GM23338 (cell line): ENCODE data around the gene MORC3. TPM values are rescaled to one million over a fixed set of nuclear protein-coding genes. Genes with fewer than 3 reads are reported as not detected.
"Not testable (repeated sequence)": the region's sequence is repeated elsewhere in the genome, so short reads cannot be mapped to it uniquely, and the experiment has no call there.

Experiments
- ATAC-seq: fragments of 200-7000 bp; cut with Tn5 transposase; 3 replicates; pipeline ENCODE4 v1.9.1; 2020
- DNase-seq: peaks from one replicate; pipeline ENCODE4 v3.0.0-alpha.2; 2015; ENCODE audit warnings: low spot score
- H2AFZ ChIP-seq: fragments of 200-600 bp; sonication (generic); 2 replicates; pipeline ENCODE4 v1.8.0; 2016; ENCODE audit warnings: antibody characterized with exemption, mild to moderate bottlenecking, moderate library complexity
- H3F3A ChIP-seq: fragments of 200-600 bp; sonication (generic); replicated peaks from 2 replicates; pipeline ENCODE4 v1.8.0; 2017; ENCODE audit warnings: antibody characterized with exemption, mixed run types, low read depth
- H3K27ac ChIP-seq: fragments of 200-600 bp; sonication (generic); 2 replicates; pipeline ENCODE4 v1.6.1; 2016; ENCODE audit warnings: low read depth
- H3K27me3 ChIP-seq: fragments of 200-600 bp; sonication (generic); 2 replicates; pipeline ENCODE4 v1.8.0; 2016; ENCODE audit warnings: mild to moderate bottlenecking, mixed run types, moderate library complexity; ENCODE audit not compliant: insufficient read depth
- H3K36me3 ChIP-seq: fragments of 200-600 bp; sonication (generic); 2 replicates; pipeline ENCODE4 v1.8.0; 2016; ENCODE audit warnings: mild to moderate bottlenecking; ENCODE audit not compliant: insufficient read depth
- H3K4me1 ChIP-seq: fragments of 200-600 bp; sonication (generic); 2 replicates; pipeline ENCODE4 v1.8.0; 2016; ENCODE audit warnings: mild to moderate bottlenecking, moderate library complexity; ENCODE audit not compliant: insufficient read depth
- H3K4me2 ChIP-seq: fragments of 200-600 bp; sonication (generic); 2 replicates; pipeline ENCODE4 v1.7.1; 2017; ENCODE audit warnings: mixed run types
- H3K4me3 ChIP-seq: fragments of 200-600 bp; sonication (generic); 2 replicates; pipeline ENCODE4 v1.6.1; 2016; ENCODE audit warnings: mixed run types
- H3K79me2 ChIP-seq: fragments of 200-600 bp; sonication (generic); replicated peaks from 2 replicates; pipeline ENCODE4 v1.8.0; 2017; ENCODE audit warnings: mild to moderate bottlenecking; ENCODE audit not compliant: insufficient read depth
- H3K9me2 ChIP-seq: fragments of 200-600 bp; sonication (generic); 2 replicates; pipeline ENCODE4 v1.8.0; 2017; ENCODE audit not compliant: insufficient read depth
- H4K20me1 ChIP-seq: fragments of 200-600 bp; sonication (generic); replicated peaks from 2 replicates; pipeline ENCODE4 v1.8.0; 2017; ENCODE audit warnings: mild to moderate bottlenecking; ENCODE audit not compliant: insufficient read depth
- H3K27ac Mint-ChIP-seq: 2 replicates; pipeline ENCODE4 v1.8.0; 2020; ENCODE audit warnings: inconsistent platforms, mild to moderate bottlenecking, moderate library complexity, mixed read lengths
- H3K27me3 Mint-ChIP-seq: 3 replicates; pipeline ENCODE4 v1.8.0; 2022; ENCODE audit warnings: low read depth, mild to moderate bottlenecking, moderate library complexity, mixed read lengths, inconsistent platforms; ENCODE audit not compliant: insufficient read depth, poor library complexity
- H3K36me3 Mint-ChIP-seq: 3 replicates; pipeline ENCODE4 v1.8.0; 2021; ENCODE audit warnings: low read depth, mild to moderate bottlenecking, inconsistent platforms, moderate library complexity, mixed read lengths
- H3K4me1 Mint-ChIP-seq: 3 replicates; pipeline ENCODE4 v1.8.0; 2020; ENCODE audit warnings: mild to moderate bottlenecking, inconsistent platforms, mixed read lengths
- H3K4me3 Mint-ChIP-seq: 3 replicates; pipeline ENCODE4 v1.8.0; 2021; ENCODE audit warnings: moderate library complexity, mild to moderate bottlenecking, inconsistent platforms, mixed read lengths
- H3K9me3 Mint-ChIP-seq: 3 replicates; pipeline ENCODE4 v1.8.0; 2020; ENCODE audit warnings: moderate library complexity, mild to moderate bottlenecking, inconsistent platforms, mixed read lengths
- EZH2phosphoT487 ChIP-seq: fragments of 200-600 bp; sonication (generic); IDR thresholded peaks from one replicate; pipeline ENCODE4 v1.8.1; 2018; ENCODE audit warnings: antibody characterized with exemption; ENCODE audit not compliant: unreplicated experiment
- NANOG ChIP-seq: IDR thresholded peaks from 2 replicates; pipeline ENCODE4 v1.6.1; 2016; ENCODE audit warnings: antibody characterized with exemption, borderline replicate concordance
- POLR2AphosphoS5 ChIP-seq: IDR thresholded peaks from 2 replicates; pipeline ENCODE4 v1.6.1; 2016; ENCODE audit warnings: antibody characterized with exemption, low read depth
- ZNF114 ChIP-seq: fragments of 250-450 bp; sonication (Bioruptor Pico); IDR thresholded peaks from 2 replicates; pipeline ENCODE4 v1.5.0; 2020; ENCODE audit warnings: mild to moderate bottlenecking, moderate library complexity
- polyA plus RNA-seq: library from polyadenylated mRNA; unstranded; fragments of >200 nt; fragmentation: Nextera tagmentation; extraction: Ambion mirVana; gene quantifications from 2 replicates; pipeline ENCODE4 v1.2.1, GENCODE V29; 2016
- total RNA-seq: library from RNA; depleted of rRNA; stranded (reverse); fragments of >200 nt; shearing (Covaris generic); gene quantifications from 2 replicates; pipeline ENCODE4 v1.2.3, GENCODE V29; 2014
- TF ChIP-seq, protein P1 (sequence below): IDR thresholded peaks from one replicate; pipeline ENCODE4 v1.6.1; 2018; ENCODE audit warnings: antibody characterized with exemption; ENCODE audit not compliant: unreplicated experiment
- TF ChIP-seq, protein P2 (sequence below): fragments of 250-450 bp; sonication (Bioruptor Pico); IDR thresholded peaks from 2 replicates; pipeline ENCODE4 v1.5.0; 2020; ENCODE audit warnings: mild to moderate bottlenecking, moderate library complexity
- TF ChIP-seq, protein P3 (sequence below), 2 experiments: fragments of 200-600 bp in 1 of 2; sonication (generic) in 1 of 2; conservative IDR thresholded peaks; 2 replicates each; pipeline versions ENCODE4 v1.5.1 to v1.6.1; 2016 to 2017; ENCODE audit warnings: antibody characterized with exemption in 2 of 2, low read depth in 2 of 2, mild to moderate bottlenecking in 2 of 2, moderate library complexity in 1 of 2

MORC3 gene
- total and polyA plus RNA-seq, 2 experiments from 2014 or later = 11.5 to 25.4 TPM

DNA sequence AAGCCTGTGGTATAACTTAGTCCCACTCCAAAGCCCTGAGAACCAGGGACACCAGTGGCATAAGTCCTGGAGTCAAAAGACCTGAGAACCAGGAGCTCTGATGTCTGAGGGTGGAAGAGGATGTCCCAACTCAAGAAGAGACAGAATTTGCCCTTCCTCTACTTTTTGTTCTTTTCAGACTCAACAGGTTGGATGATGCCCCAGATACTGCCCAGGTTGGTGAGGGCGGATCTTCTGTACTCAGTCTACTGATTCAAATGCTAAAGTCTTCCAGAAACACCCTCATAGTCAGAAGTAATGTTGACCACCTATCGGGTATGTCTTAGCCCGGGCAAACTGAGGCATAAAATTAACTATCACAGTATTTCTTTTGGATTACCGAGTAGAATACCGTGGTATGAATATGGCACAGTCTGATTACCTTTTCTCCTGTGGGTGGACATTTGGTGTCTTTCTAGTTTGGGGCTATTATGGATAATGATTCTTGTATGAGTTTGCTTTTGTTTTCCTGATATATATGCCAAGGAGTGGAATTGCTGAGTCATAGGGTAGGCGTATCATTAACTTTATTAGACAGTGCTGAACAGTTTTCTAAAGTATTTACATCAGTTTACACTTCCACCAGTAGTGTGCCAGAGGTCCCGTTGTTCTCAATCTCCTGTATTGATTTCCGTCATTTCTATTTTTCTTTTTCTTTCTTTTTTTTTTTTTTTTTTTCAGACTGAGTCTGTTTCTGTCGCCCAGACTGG is 62.0 kb downstream of the MORC3 start:
- Histone ChIP-seq H4K20me1 (no peaks in the 10 kb centered on the region), H3K27ac (no peak overlapping the region), H3F3A (peaks cover 10% of the 10 kb centered on the region), H3K36me3 (peaks cover 10% of the 10 kb centered on the region; the same call in 1 of the 2 replicates), H3K4me1 (peaks cover 11% of the 10 kb centered on the region; the same call in 1 of the 2 replicates), H3K4me2 (no peak overlapping the region), H3K27me3 (no peaks in the 10 kb centered on the region), H3K79me2 (no peaks in the 10 kb centered on the region), H3K4me3 (no peak overlapping the region), H3K9me2 (peaks cover 4% of the 10 kb centered on the region), H2AFZ (no peak overlapping the region)
- no peak for ATAC-seq
- peak overlapping the region; percentile 46; the same call in 1 of the 2 replicates for H3K27ac Mint-ChIP-seq
- no peak overlapping the region for H3K4me3 Mint-ChIP-seq
- TF ChIP-seq POLR2AphosphoS5 = no peak
- TF ChIP-seq, protein P1, sequence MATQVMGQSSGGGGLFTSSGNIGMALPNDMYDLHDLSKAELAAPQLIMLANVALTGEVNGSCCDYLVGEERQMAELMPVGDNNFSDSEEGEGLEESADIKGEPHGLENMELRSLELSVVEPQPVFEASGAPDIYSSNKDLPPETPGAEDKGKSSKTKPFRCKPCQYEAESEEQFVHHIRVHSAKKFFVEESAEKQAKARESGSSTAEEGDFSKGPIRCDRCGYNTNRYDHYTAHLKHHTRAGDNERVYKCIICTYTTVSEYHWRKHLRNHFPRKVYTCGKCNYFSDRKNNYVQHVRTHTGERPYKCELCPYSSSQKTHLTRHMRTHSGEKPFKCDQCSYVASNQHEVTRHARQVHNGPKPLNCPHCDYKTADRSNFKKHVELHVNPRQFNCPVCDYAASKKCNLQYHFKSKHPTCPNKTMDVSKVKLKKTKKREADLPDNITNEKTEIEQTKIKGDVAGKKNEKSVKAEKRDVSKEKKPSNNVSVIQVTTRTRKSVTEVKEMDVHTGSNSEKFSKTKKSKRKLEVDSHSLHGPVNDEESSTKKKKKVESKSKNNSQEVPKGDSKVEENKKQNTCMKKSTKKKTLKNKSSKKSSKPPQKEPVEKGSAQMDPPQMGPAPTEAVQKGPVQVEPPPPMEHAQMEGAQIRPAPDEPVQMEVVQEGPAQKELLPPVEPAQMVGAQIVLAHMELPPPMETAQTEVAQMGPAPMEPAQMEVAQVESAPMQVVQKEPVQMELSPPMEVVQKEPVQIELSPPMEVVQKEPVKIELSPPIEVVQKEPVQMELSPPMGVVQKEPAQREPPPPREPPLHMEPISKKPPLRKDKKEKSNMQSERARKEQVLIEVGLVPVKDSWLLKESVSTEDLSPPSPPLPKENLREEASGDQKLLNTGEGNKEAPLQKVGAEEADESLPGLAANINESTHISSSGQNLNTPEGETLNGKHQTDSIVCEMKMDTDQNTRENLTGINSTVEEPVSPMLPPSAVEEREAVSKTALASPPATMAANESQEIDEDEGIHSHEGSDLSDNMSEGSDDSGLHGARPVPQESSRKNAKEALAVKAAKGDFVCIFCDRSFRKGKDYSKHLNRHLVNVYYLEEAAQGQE = no peak
- TF ChIP-seq EZH2phosphoT487 = no peak
- TF ChIP-seq, protein P2, sequence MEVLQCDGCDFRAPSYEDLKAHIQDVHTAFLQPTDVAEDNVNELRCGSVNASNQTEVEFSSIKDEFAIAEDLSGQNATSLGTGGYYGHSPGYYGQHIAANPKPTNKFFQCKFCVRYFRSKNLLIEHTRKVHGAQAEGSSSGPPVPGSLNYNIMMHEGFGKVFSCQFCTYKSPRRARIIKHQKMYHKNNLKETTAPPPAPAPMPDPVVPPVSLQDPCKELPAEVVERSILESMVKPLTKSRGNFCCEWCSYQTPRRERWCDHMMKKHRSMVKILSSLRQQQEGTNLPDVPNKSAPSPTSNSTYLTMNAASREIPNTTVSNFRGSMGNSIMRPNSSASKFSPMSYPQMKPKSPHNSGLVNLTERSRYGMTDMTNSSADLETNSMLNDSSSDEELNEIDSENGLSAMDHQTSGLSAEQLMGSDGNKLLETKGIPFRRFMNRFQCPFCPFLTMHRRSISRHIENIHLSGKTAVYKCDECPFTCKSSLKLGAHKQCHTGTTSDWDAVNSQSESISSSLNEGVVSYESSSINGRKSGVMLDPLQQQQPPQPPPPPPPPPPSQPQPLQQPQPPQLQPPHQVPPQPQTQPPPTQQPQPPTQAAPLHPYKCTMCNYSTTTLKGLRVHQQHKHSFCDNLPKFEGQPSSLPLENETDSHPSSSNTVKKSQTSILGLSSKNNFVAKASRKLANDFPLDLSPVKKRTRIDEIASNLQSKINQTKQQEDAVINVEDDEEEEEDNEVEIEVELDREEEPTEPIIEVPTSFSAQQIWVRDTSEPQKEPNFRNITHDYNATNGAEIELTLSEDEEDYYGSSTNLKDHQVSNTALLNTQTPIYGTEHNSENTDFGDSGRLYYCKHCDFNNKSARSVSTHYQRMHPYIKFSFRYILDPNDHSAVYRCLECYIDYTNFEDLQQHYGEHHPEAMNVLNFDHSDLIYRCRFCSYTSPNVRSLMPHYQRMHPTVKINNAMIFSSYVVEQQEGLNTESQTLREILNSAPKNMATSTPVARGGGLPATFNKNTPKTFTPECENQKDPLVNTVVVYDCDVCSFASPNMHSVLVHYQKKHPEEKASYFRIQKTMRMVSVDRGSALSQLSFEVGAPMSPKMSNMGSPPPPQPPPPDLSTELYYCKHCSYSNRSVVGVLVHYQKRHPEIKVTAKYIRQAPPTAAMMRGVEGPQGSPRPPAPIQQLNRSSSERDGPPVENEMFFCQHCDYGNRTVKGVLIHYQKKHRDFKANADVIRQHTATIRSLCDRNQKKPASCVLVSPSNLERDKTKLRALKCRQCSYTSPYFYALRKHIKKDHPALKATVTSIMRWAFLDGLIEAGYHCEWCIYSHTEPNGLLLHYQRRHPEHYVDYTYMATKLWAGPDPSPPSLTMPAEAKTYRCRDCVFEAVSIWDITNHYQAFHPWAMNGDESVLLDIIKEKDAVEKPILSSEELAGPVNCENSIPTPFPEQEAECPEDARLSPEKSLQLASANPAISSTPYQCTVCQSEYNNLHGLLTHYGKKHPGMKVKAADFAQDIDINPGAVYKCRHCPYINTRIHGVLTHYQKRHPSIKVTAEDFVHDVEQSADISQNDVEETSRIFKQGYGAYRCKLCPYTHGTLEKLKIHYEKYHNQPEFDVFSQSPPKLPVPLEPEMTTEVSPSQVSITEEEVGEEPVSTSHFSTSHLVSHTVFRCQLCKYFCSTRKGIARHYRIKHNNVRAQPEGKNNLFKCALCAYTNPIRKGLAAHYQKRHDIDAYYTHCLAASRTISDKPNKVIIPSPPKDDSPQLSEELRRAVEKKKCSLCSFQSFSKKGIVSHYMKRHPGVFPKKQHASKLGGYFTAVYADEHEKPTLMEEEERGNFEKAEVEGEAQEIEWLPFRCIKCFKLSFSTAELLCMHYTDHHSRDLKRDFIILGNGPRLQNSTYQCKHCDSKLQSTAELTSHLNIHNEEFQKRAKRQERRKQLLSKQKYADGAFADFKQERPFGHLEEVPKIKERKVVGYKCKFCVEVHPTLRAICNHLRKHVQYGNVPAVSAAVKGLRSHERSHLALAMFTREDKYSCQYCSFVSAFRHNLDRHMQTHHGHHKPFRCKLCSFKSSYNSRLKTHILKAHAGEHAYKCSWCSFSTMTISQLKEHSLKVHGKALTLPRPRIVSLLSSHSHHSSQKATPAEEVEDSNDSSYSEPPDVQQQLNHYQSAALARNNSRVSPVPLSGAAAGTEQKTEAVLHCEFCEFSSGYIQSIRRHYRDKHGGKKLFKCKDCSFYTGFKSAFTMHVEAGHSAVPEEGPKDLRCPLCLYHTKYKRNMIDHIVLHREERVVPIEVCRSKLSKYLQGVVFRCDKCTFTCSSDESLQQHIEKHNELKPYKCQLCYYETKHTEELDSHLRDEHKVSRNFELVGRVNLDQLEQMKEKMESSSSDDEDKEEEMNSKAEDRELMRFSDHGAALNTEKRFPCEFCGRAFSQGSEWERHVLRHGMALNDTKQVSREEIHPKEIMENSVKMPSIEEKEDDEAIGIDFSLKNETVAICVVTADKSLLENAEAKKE (CRISPR knock-in tag) = no peak
- TF ChIP-seq ZNF114 (CRISPR knock-in tag) = no peak
- TF ChIP-seq, protein P3, sequence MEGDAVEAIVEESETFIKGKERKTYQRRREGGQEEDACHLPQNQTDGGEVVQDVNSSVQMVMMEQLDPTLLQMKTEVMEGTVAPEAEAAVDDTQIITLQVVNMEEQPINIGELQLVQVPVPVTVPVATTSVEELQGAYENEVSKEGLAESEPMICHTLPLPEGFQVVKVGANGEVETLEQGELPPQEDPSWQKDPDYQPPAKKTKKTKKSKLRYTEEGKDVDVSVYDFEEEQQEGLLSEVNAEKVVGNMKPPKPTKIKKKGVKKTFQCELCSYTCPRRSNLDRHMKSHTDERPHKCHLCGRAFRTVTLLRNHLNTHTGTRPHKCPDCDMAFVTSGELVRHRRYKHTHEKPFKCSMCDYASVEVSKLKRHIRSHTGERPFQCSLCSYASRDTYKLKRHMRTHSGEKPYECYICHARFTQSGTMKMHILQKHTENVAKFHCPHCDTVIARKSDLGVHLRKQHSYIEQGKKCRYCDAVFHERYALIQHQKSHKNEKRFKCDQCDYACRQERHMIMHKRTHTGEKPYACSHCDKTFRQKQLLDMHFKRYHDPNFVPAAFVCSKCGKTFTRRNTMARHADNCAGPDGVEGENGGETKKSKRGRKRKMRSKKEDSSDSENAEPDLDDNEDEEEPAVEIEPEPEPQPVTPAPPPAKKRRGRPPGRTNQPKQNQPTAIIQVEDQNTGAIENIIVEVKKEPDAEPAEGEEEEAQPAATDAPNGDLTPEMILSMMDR (conservative IDR thresholded peaks at IDR 0.05; ENCODE audit: low read depth in 2 of 2) = no peak
- TF ChIP-seq NANOG = no peak
- DNase-seq = no peak
- H3K36me3 Mint-ChIP-seq = peaks cover 10% of the 10 kb centered on the region; the same call in 2 of the 3 replicates
- H3K27me3 Mint-ChIP-seq = peaks cover 5% of the 10 kb centered on the region
- H3K4me1 Mint-ChIP-seq = peaks cover 5% of the 10 kb centered on the region; the same call in 2 of the 3 replicates
- no peaks in the 10 kb centered on the region for H3K9me3 Mint-ChIP-seq

DNA sequence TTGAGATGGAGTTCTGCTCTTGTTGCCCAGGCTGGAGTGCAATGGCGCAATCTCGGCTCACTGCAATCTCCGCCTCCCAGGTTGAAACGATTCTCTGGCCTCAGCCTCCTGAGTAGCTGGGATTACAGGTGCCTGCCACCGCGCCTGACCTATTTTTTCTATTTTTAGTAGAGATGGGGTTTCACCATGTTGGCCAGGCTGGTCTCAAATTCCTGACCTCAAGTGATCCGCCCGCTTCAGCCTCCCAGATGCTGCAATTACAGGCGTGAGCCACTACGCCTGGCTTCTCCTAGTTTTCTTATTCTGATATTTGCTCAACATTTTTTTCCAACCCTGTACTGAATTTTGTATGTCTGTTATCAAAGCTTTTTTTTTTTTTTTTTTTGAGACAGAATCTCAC is 62.7 kb downstream of the MORC3 start:
- not testable (repeated sequence) for H3K27me3 Mint-ChIP-seq, H3K36me3 ChIP-seq, H3K9me2 ChIP-seq, H3F3A ChIP-seq, H2AFZ ChIP-seq, H3K27ac ChIP-seq, ATAC-seq, H3K27me3 ChIP-seq, H3K4me3 ChIP-seq, H3K9me3 Mint-ChIP-seq, H3K79me2 ChIP-seq, H3K4me3 Mint-ChIP-seq, H3K27ac Mint-ChIP-seq, H3K4me1 Mint-ChIP-seq, H3K4me2 ChIP-seq, H3K36me3 Mint-ChIP-seq, H4K20me1 ChIP-seq
- peak; percentile 11 for DNase-seq
- peaks cover 11% of the 10 kb centered on the region; the same call in 1 of the 2 replicates for H3K4me1 ChIP-seq
